DND-41 (cell line): ENCODE results near the gene TTLL11.

Experiments used
- EZH2 ChIP-seq: IDR thresholded peaks from 3 replicates; pipeline ENCODE4 v1.6.1; 2012; ENCODE audit warnings: borderline replicate concordance, low read depth, mild to moderate bottlenecking, moderate library complexity, low read length, inconsistent platforms; ENCODE audit not compliant: severe bottlenecking
- TF ChIP-seq, protein P1 (sequence below): IDR thresholded peaks from 2 replicates; pipeline ENCODE4 v1.5.1; 2012; ENCODE audit warnings: borderline replicate concordance, low read length, moderate library complexity, mild to moderate bottlenecking; ENCODE audit not compliant: poor library complexity, severe bottlenecking; ENCODE audit errors: extremely low read depth

DNA sequence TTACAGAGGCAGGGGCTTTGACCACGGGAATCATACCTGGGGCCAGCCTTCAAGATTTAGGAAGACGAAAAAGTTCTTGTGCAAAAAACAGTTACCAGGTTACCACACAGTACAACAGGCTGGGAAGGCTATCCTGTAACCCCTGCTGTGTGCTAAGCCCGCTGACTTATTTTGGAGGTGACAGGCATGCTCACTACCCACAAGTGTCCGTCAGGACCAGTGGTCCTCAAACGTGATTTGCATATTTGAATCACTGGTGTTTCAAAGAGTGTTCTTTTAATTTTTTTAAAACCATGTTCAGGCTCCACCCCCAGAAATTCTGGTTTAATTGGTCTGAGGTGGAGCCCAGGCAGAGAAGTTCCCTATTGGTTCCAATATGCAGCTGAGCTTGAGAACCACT lies 146.6 kb downstream of the TTLL11 start:
- no peak for TF ChIP-seq EZH2
- TF ChIP-seq, protein P1, sequence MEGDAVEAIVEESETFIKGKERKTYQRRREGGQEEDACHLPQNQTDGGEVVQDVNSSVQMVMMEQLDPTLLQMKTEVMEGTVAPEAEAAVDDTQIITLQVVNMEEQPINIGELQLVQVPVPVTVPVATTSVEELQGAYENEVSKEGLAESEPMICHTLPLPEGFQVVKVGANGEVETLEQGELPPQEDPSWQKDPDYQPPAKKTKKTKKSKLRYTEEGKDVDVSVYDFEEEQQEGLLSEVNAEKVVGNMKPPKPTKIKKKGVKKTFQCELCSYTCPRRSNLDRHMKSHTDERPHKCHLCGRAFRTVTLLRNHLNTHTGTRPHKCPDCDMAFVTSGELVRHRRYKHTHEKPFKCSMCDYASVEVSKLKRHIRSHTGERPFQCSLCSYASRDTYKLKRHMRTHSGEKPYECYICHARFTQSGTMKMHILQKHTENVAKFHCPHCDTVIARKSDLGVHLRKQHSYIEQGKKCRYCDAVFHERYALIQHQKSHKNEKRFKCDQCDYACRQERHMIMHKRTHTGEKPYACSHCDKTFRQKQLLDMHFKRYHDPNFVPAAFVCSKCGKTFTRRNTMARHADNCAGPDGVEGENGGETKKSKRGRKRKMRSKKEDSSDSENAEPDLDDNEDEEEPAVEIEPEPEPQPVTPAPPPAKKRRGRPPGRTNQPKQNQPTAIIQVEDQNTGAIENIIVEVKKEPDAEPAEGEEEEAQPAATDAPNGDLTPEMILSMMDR, result no peak
